ENCODE data around the gene TRIM32. TPM values are rescaled to one million over a fixed set of nuclear protein-coding genes. Genes with fewer than 3 reads are reported as not detected.
A peak's percentile ranks its signal among the peaks of the same experiment; 100 is the strongest.

TRIM32 gene
- total and polyA plus RNA-seq, 7 donors = 2.8 to 16.1 (median 11.9) TPM

DNA sequence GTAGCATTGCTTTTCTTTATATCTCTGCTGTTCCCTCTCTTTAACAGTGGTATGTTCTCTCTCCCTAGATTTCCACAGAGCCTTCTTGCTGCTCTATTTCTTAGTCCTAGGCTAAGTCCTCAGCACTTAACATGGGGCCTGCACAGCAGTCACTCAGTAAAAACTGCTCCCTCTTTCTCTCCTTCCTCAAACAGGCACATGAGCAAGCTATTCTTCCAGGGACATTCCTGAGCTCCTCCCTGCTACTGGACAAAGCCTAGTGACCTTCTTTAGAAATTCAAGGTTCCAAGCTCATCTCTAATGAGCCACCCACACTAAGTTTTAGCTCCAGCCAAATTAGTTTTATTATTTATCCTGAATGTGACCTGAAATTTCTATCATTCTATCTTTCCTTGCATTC is 39.5 kb downstream of the TRIM32 start:
- TF ChIP-seq EP300 (IDR thresholded peaks at IDR 0.05) = no peak
- TF ChIP-seq POLR2A (IDR thresholded peaks at IDR 0.05) = no peak
- TF ChIP-seq POLR2AphosphoS5 (IDR thresholded peaks at IDR 0.05) = no peak
- TF ChIP-seq, protein P1, sequence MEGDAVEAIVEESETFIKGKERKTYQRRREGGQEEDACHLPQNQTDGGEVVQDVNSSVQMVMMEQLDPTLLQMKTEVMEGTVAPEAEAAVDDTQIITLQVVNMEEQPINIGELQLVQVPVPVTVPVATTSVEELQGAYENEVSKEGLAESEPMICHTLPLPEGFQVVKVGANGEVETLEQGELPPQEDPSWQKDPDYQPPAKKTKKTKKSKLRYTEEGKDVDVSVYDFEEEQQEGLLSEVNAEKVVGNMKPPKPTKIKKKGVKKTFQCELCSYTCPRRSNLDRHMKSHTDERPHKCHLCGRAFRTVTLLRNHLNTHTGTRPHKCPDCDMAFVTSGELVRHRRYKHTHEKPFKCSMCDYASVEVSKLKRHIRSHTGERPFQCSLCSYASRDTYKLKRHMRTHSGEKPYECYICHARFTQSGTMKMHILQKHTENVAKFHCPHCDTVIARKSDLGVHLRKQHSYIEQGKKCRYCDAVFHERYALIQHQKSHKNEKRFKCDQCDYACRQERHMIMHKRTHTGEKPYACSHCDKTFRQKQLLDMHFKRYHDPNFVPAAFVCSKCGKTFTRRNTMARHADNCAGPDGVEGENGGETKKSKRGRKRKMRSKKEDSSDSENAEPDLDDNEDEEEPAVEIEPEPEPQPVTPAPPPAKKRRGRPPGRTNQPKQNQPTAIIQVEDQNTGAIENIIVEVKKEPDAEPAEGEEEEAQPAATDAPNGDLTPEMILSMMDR (IDR thresholded peaks at IDR 0.05) = no peak
- Histone ChIP-seq H3K36me3 (no peaks in the 10 kb centered on the region), H3K4me3 (no peak overlapping the region), H3K4me1 (no peaks in the 10 kb centered on the region), H3K27ac (no peak overlapping the region), H3K27me3 (no peaks in the 10 kb centered on the region), H3K9me3 (no peaks in the 10 kb centered on the region)
- intact Hi-C loops (cut with DNase I) = no loop called here
- DNase-seq = no peak

- H3K4me3 ChIP-seq = no peak overlapping the region
- no peaks in the 10 kb centered on the region for H3K36me3 ChIP-seq
- TF ChIP-seq POLR2A (IDR thresholded peaks at IDR 0.05) = no peak
- TF ChIP-seq, protein P1 (IDR thresholded peaks at IDR 0.05) = no peak
- no peak for TF ChIP-seq EP300 (IDR thresholded peaks at IDR 0.05)
- no peak for TF ChIP-seq POLR2AphosphoS5 (IDR thresholded peaks at IDR 0.05)
- WGBS, 2 donors = 82 to 83% methylated on average over 9 of the region's 9 CpGs
- no peaks in the 10 kb centered on the region for H3K4me1 ChIP-seq
- no peaks in the 10 kb centered on the region for H3K27me3 ChIP-seq
- intact Hi-C loops (cut with DNase I) = no loop called here
- H3K27ac ChIP-seq = no peak overlapping the region
- DNase-seq = no peak
- H3K9me3 ChIP-seq = no peaks in the 10 kb centered on the region
These were observed 46.0 kb downstream of the TRIM32 start for GRCh38 chr9:116733010-116733641.

- no peaks in the 10 kb centered on the region for H3K36me3 ChIP-seq
- H3K4me3 ChIP-seq = no peak overlapping the region
- WGBS, 2 donors = 58 to 60% methylated on average over 8 of the region's 8 CpGs
- no peaks in the 10 kb centered on the region for H3K9me3 ChIP-seq
- H3K27ac ChIP-seq = no peak overlapping the region
- no peak for DNase-seq
- intact Hi-C loops (cut with DNase I) = loop anchor here (5.0 kb wide), 1 partner anchor 126 kb away; no protein-coding TSS in a partner anchor
- TF ChIP-seq POLR2A (IDR thresholded peaks at IDR 0.05) (no peak), EP300 (IDR thresholded peaks at IDR 0.05) (no peak), POLR2AphosphoS5 (IDR thresholded peaks at IDR 0.05) (no peak)
- TF ChIP-seq, protein P1 (IDR thresholded peaks at IDR 0.05) = no peak
- peaks cover 0 to 2% (median 0%) of the 10 kb centered on the region in 3 donors for H3K27me3 ChIP-seq
- H3K4me1 ChIP-seq = no peaks in the 10 kb centered on the region
These were observed 49.5 kb downstream of the TRIM32 start for GRCh38 chr9:116736399-116737151.

DNA sequence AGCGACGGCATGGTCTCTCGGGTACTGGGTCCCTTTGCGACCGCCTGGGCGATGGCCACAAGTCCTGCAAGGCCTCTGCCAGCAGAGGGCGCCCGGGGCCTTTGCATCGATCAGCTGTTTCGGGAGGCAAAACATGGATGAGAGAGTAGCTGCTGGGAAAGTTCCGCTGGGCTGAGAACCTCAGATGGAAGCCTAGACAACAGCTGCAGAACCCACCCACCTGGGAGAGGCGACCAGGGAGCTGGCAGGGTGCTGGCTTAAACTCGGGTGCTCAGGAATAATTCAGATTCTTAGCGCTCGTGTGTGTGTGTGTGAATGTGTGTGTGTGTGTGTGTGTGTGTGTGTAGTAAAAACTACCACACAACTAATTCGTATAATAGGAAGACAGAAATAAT is 50.0 kb downstream of the TRIM32 start:
- Histone ChIP-seq H3K4me3 (no peak overlapping the region), H3K4me1 (no peaks in the 10 kb centered on the region), H3K27me3 (peaks cover 0 to 2% (median 0%) of the 10 kb centered on the region in 3 donors), H3K27ac (no peak overlapping the region), H3K36me3 (no peaks in the 10 kb centered on the region), H3K9me3 (no peaks in the 10 kb centered on the region)
- DNase-seq = peak; percentile 74
- TF ChIP-seq POLR2A (IDR thresholded peaks at IDR 0.05) = no peak
- TF ChIP-seq, protein P1 (IDR thresholded peaks at IDR 0.05) = peak in 3 of 4 experiments; percentile 47 to 76 (median 67)
- intact Hi-C loops (cut with DNase I) = loop anchor here (5.0 kb wide), 1 partner anchor 125 kb away; no protein-coding TSS in a partner anchor
- WGBS, 2 donors = 7 to 18% methylated on average over 16 of the region's 16 CpGs

Data from sigmoid colon (tissue), 7 donors.